Gastrocnemius medialis (tissue), 4 donors: ENCODE data around the gene CDC14B.

Experiments used
- POLR2A ChIP-seq, 2 donors: fragments of 450-650 bp; IDR thresholded peaks; one replicate each; pipeline ENCODE4 v1.6.1; 2017; ENCODE audit warnings: antibody characterized with exemption in 2 of 2, mild to moderate bottlenecking in 2 of 2, moderate library complexity in 2 of 2
- TF ChIP-seq, protein P1 (sequence below), 5 experiments: fragments of 450-650 bp in 3 of 5; fragments of 200-600 bp in 2 of 5; sonication (generic) in 2 of 5; IDR thresholded peaks in 4 of 5; conservative IDR thresholded peaks in 1 of 5; 1 replicate in 4 of 5; 2 replicates in 1 of 5; pipeline ENCODE4 v1.5.1; 2016 to 2019; ENCODE audit warnings: antibody characterized with exemption in 5 of 5, mild to moderate bottlenecking in 3 of 5, moderate library complexity in 3 of 5

DNA sequence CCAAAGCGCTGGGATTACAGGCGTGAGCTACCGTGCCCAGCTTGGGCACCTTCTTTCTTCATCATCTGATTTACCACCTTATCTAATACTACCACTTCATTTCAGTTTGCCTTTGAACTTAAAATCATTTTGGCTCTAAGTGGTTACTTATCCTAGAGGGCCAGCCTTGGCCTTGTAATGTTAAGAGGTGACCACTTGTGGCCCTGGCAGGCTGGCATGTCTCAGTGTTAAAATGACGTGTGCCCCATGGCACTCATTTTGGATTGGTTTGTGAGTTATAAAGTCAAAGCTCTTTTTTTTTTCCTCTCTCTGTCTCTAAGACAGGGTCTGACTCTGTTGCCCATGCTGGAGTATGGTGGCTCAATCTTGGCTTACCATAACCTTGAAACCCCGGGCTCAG, 151.9 kb downstream of the CDC14B start:
- TF ChIP-seq, protein P1, sequence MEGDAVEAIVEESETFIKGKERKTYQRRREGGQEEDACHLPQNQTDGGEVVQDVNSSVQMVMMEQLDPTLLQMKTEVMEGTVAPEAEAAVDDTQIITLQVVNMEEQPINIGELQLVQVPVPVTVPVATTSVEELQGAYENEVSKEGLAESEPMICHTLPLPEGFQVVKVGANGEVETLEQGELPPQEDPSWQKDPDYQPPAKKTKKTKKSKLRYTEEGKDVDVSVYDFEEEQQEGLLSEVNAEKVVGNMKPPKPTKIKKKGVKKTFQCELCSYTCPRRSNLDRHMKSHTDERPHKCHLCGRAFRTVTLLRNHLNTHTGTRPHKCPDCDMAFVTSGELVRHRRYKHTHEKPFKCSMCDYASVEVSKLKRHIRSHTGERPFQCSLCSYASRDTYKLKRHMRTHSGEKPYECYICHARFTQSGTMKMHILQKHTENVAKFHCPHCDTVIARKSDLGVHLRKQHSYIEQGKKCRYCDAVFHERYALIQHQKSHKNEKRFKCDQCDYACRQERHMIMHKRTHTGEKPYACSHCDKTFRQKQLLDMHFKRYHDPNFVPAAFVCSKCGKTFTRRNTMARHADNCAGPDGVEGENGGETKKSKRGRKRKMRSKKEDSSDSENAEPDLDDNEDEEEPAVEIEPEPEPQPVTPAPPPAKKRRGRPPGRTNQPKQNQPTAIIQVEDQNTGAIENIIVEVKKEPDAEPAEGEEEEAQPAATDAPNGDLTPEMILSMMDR (IDR thresholded peaks at IDR 0.05 in 4 of 5, conservative IDR thresholded peaks at IDR 0.05 in 1 of 5): no peak
- TF ChIP-seq POLR2A (IDR thresholded peaks at IDR 0.05): no peak
